HCT116 (cell line): ENCODE data around the gene COG8. TPM values are rescaled to one million over a fixed set of nuclear protein-coding genes. Genes with fewer than 3 reads are reported as not detected.

Source experiments
- total RNA-seq: library from RNA; stranded (reverse); gene quantifications from one replicate; pipeline ENCODE4 v1.2.1, GENCODE V29; 2021; ENCODE audit not compliant: unreplicated experiment

Gene COG8
- total RNA-seq, 1 experiment from 2014 or later: 50.3 TPM

Other genes starting within 250 kb of the COG8 start
- gene HAS3, start 233.9 kb downstream of the COG8 start, total RNA-seq: 140 TPM
- gene CHTF8, start 207.0 kb downstream of the COG8 start, total RNA-seq: 184 TPM
- gene UTP4, start 206.9 kb downstream of the COG8 start, total RNA-seq: 125 TPM
- gene SNTB2, start 152.4 kb downstream of the COG8 start, total RNA-seq: 38.1 TPM
- gene VPS4A, start 28.2 kb downstream of the COG8 start, total RNA-seq: 42.2 TPM
- gene PDF, start 9.0 kb downstream of the COG8 start, total RNA-seq: 33.9 TPM
- gene NIP7, start 208 bp upstream of the COG8 start, total RNA-seq: 62.8 TPM
- 0.91 TPM for gene TMED6, start 12.2 kb upstream of the COG8 start, total RNA-seq
- 69.9 TPM for gene TERF2, start 46.4 kb upstream of the COG8 start, total RNA-seq
- 689 TPM for gene CYB5B, start 85.1 kb upstream of the COG8 start, total RNA-seq
- 67.4 TPM for gene NFAT5, start 226.4 kb upstream of the COG8 start, total RNA-seq